Activated CD4-positive, alpha-beta T cell treated with anti-CD3 and anti-CD28 coated beads, Interleukin-2, amount 50 U/mL, for 16 hours (primary cell): ENCODE data around the gene SKP1.

ENCODE experiments used
- DNase-seq: peaks from one replicate; pipeline ENCODE4 v3.0.0-alpha.2; 2020

SKP1 gene

GRCh38 chr5:134128648-134128995 is 48.1 kb downstream of the SKP1 start:
- DNase-seq = no peak

- DNase-seq = no peak
Observed at GRCh38 chr5:134127988-134128647, 48.6 kb downstream of the SKP1 start.

- DNase-seq = no peak
Observed at GRCh38 chr5:134127376-134127861, 49.3 kb downstream of the SKP1 start.

- no peak for DNase-seq
Observed at GRCh38 chr5:134125039-134126015, 51.4 kb downstream of the SKP1 start.

- no peak for DNase-seq
Observed at GRCh38 chr5:134124289-134125038, 52.3 kb downstream of the SKP1 start.

- DNase-seq = no peak
Observed at GRCh38 chr5:134123360-134123759, 53.4 kb downstream of the SKP1 start.

- no peak for DNase-seq
Observed at GRCh38 chr5:134122530-134122929, 54.2 kb downstream of the SKP1 start.

- no peak for DNase-seq
Observed at GRCh38 chr5:134120386-134121138, 56.2 kb downstream of the SKP1 start.

GRCh38 chr5:134119720-134120119 is 57.0 kb downstream of the SKP1 start:
- DNase-seq = no peak

GRCh38 chr5:134118212-134118835 is 58.4 kb downstream of the SKP1 start:
- no peak for DNase-seq

- DNase-seq = no peak
Observed at GRCh38 chr5:134116789-134117761, 59.7 kb downstream of the SKP1 start.

GRCh38 chr5:134116286-134116685 is 60.5 kb downstream of the SKP1 start:
- no peak for DNase-seq

- no peak for DNase-seq
Observed at GRCh38 chr5:134115806-134116175, 61.0 kb downstream of the SKP1 start.

- no peak for DNase-seq
Observed at GRCh38 chr5:134114886-134115805, 61.6 kb downstream of the SKP1 start.

- peak; percentile 64 for DNase-seq
Observed at GRCh38 chr5:134113902-134114875, 62.6 kb downstream of the SKP1 start, which contains the start of gene TCF7. Gene TCF7, plus strand, starts transcription at chr5:134114681. Its CDS starts 226 bp downstream, at chr5:134114907.

GRCh38 chr5:134113363-134113889 is 63.3 kb downstream of the SKP1 start:
- DNase-seq = no peak

- no peak for DNase-seq
Observed at GRCh38 chr5:134112726-134113362, 63.9 kb downstream of the SKP1 start.
